WERI-Rb-1 (cell line): Measurements from ENCODE around the gene PTPRA.

Experiments
- DNase-seq: peaks from one replicate; pipeline ENCODE4 v3.0.0-alpha.2; 2020
- H3K27ac ChIP-seq: fragments of 250-450 bp; sonication (Bioruptor Pico); 2 replicates; pipeline ENCODE4 v1.5.1; 2020; ENCODE audit warnings: mild to moderate bottlenecking, moderate library complexity
- H3K27me3 ChIP-seq: fragments of 250-450 bp; sonication (Bioruptor Pico); 2 replicates; pipeline ENCODE4 v1.5.1; 2021; ENCODE audit warnings: mild to moderate bottlenecking, low read depth, moderate library complexity; ENCODE audit not compliant: insufficient read depth, severe bottlenecking
- H3K36me3 ChIP-seq: fragments of 250-450 bp; sonication (Bioruptor Pico); 2 replicates; pipeline ENCODE4 v1.5.1; 2020; ENCODE audit warnings: mild to moderate bottlenecking, moderate library complexity
- H3K4me3 ChIP-seq: 2 replicates; pipeline ENCODE4 v1.5.1; 2011; ENCODE audit warnings: low read depth, mild to moderate bottlenecking, control low read depth, low read length
- H3K9me3 ChIP-seq: fragments of 250-450 bp; sonication (Bioruptor Pico); 2 replicates; pipeline ENCODE4 v1.5.1; 2021; ENCODE audit warnings: mild to moderate bottlenecking, moderate library complexity; ENCODE audit not compliant: severe bottlenecking
- TF ChIP-seq, protein P1 (sequence below): IDR thresholded peaks from 2 replicates; pipeline ENCODE4 v1.5.1; 2011; ENCODE audit warnings: low read depth, mild to moderate bottlenecking, control low read depth, inconsistent platforms, low read length

PTPRA gene

GRCh38 chr20:2859330-2860121 is 13.8 kb upstream of the PTPRA start:
- Histone ChIP-seq H3K36me3 (peaks cover 4% of the 10 kb centered on the region), H3K9me3 (no peaks in the 10 kb centered on the region), H3K27ac (no peak overlapping the region), H3K4me3 (no peak overlapping the region), H3K27me3 (no peaks in the 10 kb centered on the region)
- TF ChIP-seq, protein P1, sequence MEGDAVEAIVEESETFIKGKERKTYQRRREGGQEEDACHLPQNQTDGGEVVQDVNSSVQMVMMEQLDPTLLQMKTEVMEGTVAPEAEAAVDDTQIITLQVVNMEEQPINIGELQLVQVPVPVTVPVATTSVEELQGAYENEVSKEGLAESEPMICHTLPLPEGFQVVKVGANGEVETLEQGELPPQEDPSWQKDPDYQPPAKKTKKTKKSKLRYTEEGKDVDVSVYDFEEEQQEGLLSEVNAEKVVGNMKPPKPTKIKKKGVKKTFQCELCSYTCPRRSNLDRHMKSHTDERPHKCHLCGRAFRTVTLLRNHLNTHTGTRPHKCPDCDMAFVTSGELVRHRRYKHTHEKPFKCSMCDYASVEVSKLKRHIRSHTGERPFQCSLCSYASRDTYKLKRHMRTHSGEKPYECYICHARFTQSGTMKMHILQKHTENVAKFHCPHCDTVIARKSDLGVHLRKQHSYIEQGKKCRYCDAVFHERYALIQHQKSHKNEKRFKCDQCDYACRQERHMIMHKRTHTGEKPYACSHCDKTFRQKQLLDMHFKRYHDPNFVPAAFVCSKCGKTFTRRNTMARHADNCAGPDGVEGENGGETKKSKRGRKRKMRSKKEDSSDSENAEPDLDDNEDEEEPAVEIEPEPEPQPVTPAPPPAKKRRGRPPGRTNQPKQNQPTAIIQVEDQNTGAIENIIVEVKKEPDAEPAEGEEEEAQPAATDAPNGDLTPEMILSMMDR = no peak
- DNase-seq = no peak

DNA sequence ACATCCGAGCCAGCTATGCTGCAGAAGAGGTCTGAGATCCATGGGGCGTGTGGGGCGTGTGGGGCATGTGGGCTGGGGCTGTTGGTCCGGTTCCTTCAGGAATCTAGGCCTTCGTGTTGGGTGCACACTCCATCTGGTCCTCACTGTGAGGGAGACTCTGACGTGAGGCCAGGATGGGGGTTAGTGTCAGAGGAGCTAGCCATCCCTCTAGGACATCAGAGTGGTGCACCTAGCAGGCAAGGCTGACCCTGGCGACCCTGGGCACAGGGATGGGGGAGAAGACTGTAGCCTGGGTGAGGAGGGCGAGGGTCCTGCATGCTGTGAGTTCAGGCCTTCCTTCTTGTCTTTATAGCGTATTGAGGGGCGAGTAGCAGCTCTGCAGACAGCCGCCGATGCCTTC is 8.7 kb upstream of the PTPRA start:
- Histone ChIP-seq H3K9me3 (no peaks in the 10 kb centered on the region), H3K4me3 (no peak overlapping the region), H3K27ac (no peak overlapping the region), H3K27me3 (no peaks in the 10 kb centered on the region), H3K36me3 (peaks cover 8% of the 10 kb centered on the region)
- TF ChIP-seq, protein P1 = no peak
- DNase-seq = no peak

- no peak for DNase-seq
- TF ChIP-seq, protein P1 = no peak
- no peaks in the 10 kb centered on the region for H3K27me3 ChIP-seq
- H3K4me3 ChIP-seq = no peak overlapping the region
- no peak overlapping the region for H3K27ac ChIP-seq
- no peaks in the 10 kb centered on the region for H3K9me3 ChIP-seq
- H3K36me3 ChIP-seq = peaks cover 8% of the 10 kb centered on the region
These were observed 8.2 kb upstream of the PTPRA start for GRCh38 chr20:2865101-2865500.

- TF ChIP-seq, protein P1 = peak; percentile 62
These were observed 7.7 kb upstream of the PTPRA start for GRCh38 chr20:2865630-2866029.

DNA sequence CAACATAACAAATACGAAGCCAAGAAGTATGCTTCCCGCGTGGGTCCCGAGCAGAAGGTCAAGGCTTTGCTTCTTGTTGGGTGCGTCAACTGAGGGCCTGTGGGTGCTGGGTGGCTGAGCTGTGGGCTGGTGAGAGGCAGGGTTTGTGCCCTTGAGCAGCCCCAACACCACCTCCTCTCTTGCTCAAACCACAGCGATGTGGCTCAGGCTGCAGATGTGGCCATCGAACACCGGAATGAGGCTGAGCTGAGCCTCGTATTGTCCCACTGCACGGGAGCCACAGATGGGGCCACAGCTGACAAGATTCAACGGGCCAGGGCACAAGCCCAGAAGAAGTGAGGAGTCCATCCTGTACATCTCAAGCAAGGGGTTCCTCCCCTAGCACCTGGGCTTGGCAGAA is 7.0 kb upstream of the PTPRA start:
- Histone ChIP-seq H3K27me3 (no peaks in the 10 kb centered on the region), H3K27ac (no peak overlapping the region), H3K36me3 (peaks cover 8% of the 10 kb centered on the region), H3K4me3 (no peak overlapping the region), H3K9me3 (no peaks in the 10 kb centered on the region)
- DNase-seq = no peak
- TF ChIP-seq, protein P1 = no peak

More at GRCh38 chr20:2865630-2866029, 7.7 kb upstream of the PTPRA start:
- Histone ChIP-seq H3K36me3 (peaks cover 8% of the 10 kb centered on the region), H3K27me3 (no peaks in the 10 kb centered on the region), H3K9me3 (no peaks in the 10 kb centered on the region), H3K4me3 (no peak overlapping the region), H3K27ac (no peak overlapping the region)
- DNase-seq = peak; percentile 46
